OCI-LY7 (cell line): Measurements from ENCODE around the gene C10orf90. TPM values are rescaled to one million over a fixed set of nuclear protein-coding genes. Genes with fewer than 3 reads are reported as not detected.

Source experiments
- BruUV-seq: library from RNA; stranded (reverse); fragments of 400-500 nt; replicated peaks from 2 replicates; lab custom pipeline; 2021; lab: Mats Ljungman, UMichigan
- CTCF ChIA-PET: fragments of 300-600 bp; sonication (Branson Sonifier 250); formaldehyde crosslinking; loops from one replicate; lab custom pipeline; 2022; ENCODE audit warnings: antibody characterized with exemption; ENCODE audit not compliant: unreplicated experiment; lab: Charles Lee
- POLR2A ChIA-PET: fragments of 300-600 bp; sonication (Branson Sonifier 250); formaldehyde crosslinking; loops from one replicate; lab custom pipeline; 2022; ENCODE audit warnings: antibody characterized with exemption; lab: Charles Lee
- DNase-seq: peaks from one replicate; pipeline ENCODE4 v3.0.0-alpha.2; 2015; ENCODE audit warnings: low spot score
- H2AFZ ChIP-seq: fragments of 200-600 bp; sonication (generic), shearing (Covaris generic); 2 replicates; pipeline ENCODE4 v1.6.1; 2014; ENCODE audit warnings: mild to moderate bottlenecking, antibody characterized with exemption, low read length, moderate library complexity
- H3K27ac ChIP-seq: fragments of 200-600 bp; sonication (generic); 2 replicates; pipeline ENCODE4 v1.5.1; 2014; ENCODE audit warnings: mixed run types, low read depth, mild to moderate bottlenecking, moderate library complexity, low read length, inconsistent platforms; ENCODE audit not compliant: poor library complexity, severe bottlenecking
- H3K36me3 ChIP-seq: fragments of 200-600 bp; sonication (generic); 2 replicates; pipeline ENCODE4 v1.6.1; 2014; ENCODE audit warnings: mild to moderate bottlenecking, antibody characterized with exemption, low read length, moderate library complexity, mixed read lengths; ENCODE audit not compliant: insufficient read depth
- H3K4me1 ChIP-seq: fragments of 200-600 bp; sonication (generic); 2 replicates; pipeline ENCODE4 v1.5.1; 2014; ENCODE audit warnings: mild to moderate bottlenecking, low read length; ENCODE audit not compliant: insufficient read depth, poor library complexity, severe bottlenecking
- H3K4me2 ChIP-seq: fragments of 200-600 bp; sonication (generic); 2 replicates; pipeline ENCODE4 v1.6.1; 2014; ENCODE audit warnings: mild to moderate bottlenecking, low read length
- H3K4me3 ChIP-seq: fragments of 200-600 bp; sonication (generic); 2 replicates; pipeline ENCODE4 v1.5.1; 2014; ENCODE audit warnings: mild to moderate bottlenecking, low read depth, low read length; ENCODE audit not compliant: poor library complexity, severe bottlenecking
- H3K79me2 ChIP-seq: fragments of 200-600 bp; sonication (generic); 2 replicates; pipeline ENCODE4 v1.6.1; 2016; ENCODE audit warnings: low read depth, mild to moderate bottlenecking, low read length, moderate library complexity, mixed read lengths; ENCODE audit not compliant: insufficient read depth
- H3K9me2 ChIP-seq: fragments of 200-600 bp; sonication (generic); 2 replicates; pipeline ENCODE4 v1.6.1; 2016; ENCODE audit warnings: mild to moderate bottlenecking, low read length, mixed read lengths; ENCODE audit not compliant: insufficient read depth
- H3K9me3 ChIP-seq: fragments of 200-600 bp; sonication (generic); 2 replicates; pipeline ENCODE4 v1.6.1; 2014; ENCODE audit warnings: mild to moderate bottlenecking, mixed run types, low read length, mixed read lengths
- H4K20me1 ChIP-seq: fragments of 200-600 bp; sonication (generic); 2 replicates; pipeline ENCODE4 v1.6.1; 2014; ENCODE audit warnings: mild to moderate bottlenecking, antibody characterized with exemption, low read length, moderate library complexity, mixed read lengths; ENCODE audit not compliant: insufficient read depth
- CTCF ChIP-seq: fragments of 200-600 bp; sonication (generic); conservative IDR thresholded peaks from 2 replicates; pipeline ENCODE4 v1.5.1; 2014; ENCODE audit warnings: mild to moderate bottlenecking, antibody characterized with exemption, low read length, moderate library complexity, mixed read lengths
- EZH2phosphoT487 ChIP-seq: fragments of 200-600 bp; sonication (generic); IDR thresholded peaks from 2 replicates; pipeline ENCODE4 v1.6.1; 2018; ENCODE audit warnings: low read depth, borderline replicate concordance, mild to moderate bottlenecking, mixed run types, antibody characterized with exemption, low read length, moderate library complexity, mixed read lengths
- intact Hi-C: fragments of 100-400 bp; cut with micrococcal nuclease; formaldehyde crosslinking; loops from one replicate; pipeline ENCODE4 v1.10.0; 2022; ENCODE audit not compliant: unreplicated experiment
- total RNA-seq, 2 experiments: library from RNA; depleted of rRNA in 1 of 2; stranded (reverse); fragments of >200 nt in 1 of 2; shearing (Covaris generic) in 1 of 2; gene quantifications; 2 replicates each; pipeline ENCODE4 v1.2.3, GENCODE V29; 2014 to 2022

The C10orf90 gene
- total RNA-seq, 2 experiments from 2014 or later = not detected

- no peak overlapping the region for H3K27ac ChIP-seq
- H2AFZ ChIP-seq = no peak overlapping the region
- BruUV-seq = no TSS peak
- H3K4me3 ChIP-seq = no peak overlapping the region
- TF ChIP-seq CTCF = no peak
- no peak for TF ChIP-seq EZH2phosphoT487
- H3K79me2 ChIP-seq = no peaks in the 10 kb centered on the region
- H3K9me3 ChIP-seq = no peaks in the 10 kb centered on the region
- CTCF ChIA-PET = no interaction called here
- no peaks in the 10 kb centered on the region for H3K9me2 ChIP-seq
- H3K4me2 ChIP-seq = no peak overlapping the region
- DNase-seq = no peak
- H3K36me3 ChIP-seq = no peaks in the 10 kb centered on the region
- intact Hi-C loops = no loop called here
- H3K4me1 ChIP-seq = no peaks in the 10 kb centered on the region
- no peaks in the 10 kb centered on the region for H4K20me1 ChIP-seq
- POLR2A ChIA-PET = no interaction called here
These were observed 238.7 kb downstream of the C10orf90 start for GRCh38 chr10:126431816-126432215.

DNA sequence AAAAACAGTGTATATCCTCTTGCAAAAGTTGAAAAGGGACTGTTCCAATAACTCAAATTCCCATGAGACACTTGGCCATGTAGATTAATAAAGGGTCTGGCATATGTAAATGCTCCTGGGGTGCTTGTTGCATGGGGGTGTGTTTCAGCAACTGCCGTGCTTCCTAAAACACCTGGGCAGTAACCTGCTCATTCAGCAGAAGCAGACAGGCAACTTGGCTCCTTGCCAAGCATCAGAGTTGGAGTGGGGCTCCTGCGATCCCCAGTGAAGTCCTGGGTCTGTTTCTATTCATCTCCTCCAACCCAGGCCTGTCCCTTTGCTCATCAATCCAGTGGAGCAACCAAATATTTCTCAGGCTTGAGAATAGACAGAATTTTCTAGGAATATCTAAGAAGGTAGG is 240.0 kb downstream of the C10orf90 start:
- H3K27ac ChIP-seq = no peak overlapping the region
- H4K20me1 ChIP-seq = no peaks in the 10 kb centered on the region
- H2AFZ ChIP-seq = no peak overlapping the region
- no peak for TF ChIP-seq CTCF
- intact Hi-C loops = no loop called here
- ChIA-PET POLR2A (no interaction called here), CTCF (no interaction called here)
- H3K9me2 ChIP-seq = no peaks in the 10 kb centered on the region
- no peaks in the 10 kb centered on the region for H3K4me1 ChIP-seq
- no peak overlapping the region for H3K4me3 ChIP-seq
- no peaks in the 10 kb centered on the region for H3K9me3 ChIP-seq
- no peak overlapping the region for H3K4me2 ChIP-seq
- no peak for DNase-seq
- BruUV-seq = no TSS peak
- H3K36me3 ChIP-seq = no peaks in the 10 kb centered on the region
- no peaks in the 10 kb centered on the region for H3K79me2 ChIP-seq

GRCh38 chr10:126429275-126429674 is 241.2 kb downstream of the C10orf90 start:
- CTCF ChIA-PET = no interaction called here
- H3K4me2 ChIP-seq = no peak overlapping the region
- TF ChIP-seq EZH2phosphoT487 = no peak
- no peak for TF ChIP-seq CTCF
- no peaks in the 10 kb centered on the region for H3K79me2 ChIP-seq
- no peaks in the 10 kb centered on the region for H3K9me2 ChIP-seq
- no peak overlapping the region for H3K27ac ChIP-seq
- no TSS peak for BruUV-seq
- H3K9me3 ChIP-seq = no peaks in the 10 kb centered on the region
- intact Hi-C loops = no loop called here
- POLR2A ChIA-PET = no interaction called here
- H4K20me1 ChIP-seq = no peaks in the 10 kb centered on the region
- no peak for DNase-seq
- no peak overlapping the region for H2AFZ ChIP-seq
- no peaks in the 10 kb centered on the region for H3K4me1 ChIP-seq
- no peaks in the 10 kb centered on the region for H3K36me3 ChIP-seq
- H3K4me3 ChIP-seq = no peak overlapping the region
